Measurements from ENCODE around the gene SGMS1.

DNA sequence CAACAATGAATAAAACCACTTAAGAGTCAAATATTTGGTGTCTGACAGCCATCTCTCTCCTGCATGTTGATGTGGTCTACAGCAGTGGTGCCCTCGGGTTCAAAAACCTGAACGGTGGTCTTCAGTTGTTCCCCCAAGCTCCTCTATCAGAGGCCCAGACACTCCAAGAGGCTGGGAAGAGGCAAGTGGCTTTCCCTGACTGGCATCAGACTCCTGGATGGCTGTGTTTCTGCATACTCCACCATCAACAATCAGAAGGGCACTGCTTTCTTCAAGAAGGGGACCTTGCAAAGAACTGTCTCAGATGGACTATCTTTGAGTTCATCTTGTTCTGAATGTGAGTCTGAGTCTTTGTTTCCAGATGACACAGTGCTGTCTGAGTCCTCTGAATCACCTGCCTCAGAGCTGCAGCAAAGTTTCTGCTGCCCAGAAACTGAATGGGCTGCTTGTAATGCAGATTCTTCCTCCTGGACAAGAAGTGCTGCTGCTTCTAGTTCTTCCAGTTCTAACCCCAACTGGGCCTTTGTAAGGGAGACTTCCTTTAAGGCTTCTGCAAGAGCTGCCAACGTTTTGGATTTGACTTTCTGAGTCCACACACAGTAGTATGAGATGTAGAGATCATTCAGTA lies 5.9 kb upstream of the SGMS1 start:
- no peak for TF ChIP-seq TAF1 (IDR thresholded peaks at IDR 0.05; ENCODE audit: borderline replicate concordance, low read depth, low read length)
- TF ChIP-seq POLR2A (IDR thresholded peaks at IDR 0.05; ENCODE audit: low read depth, low read length): no peak
